ENCODE results near the gene WDR19. TPM values are rescaled to one million over a fixed set of nuclear protein-coding genes. Genes with fewer than 3 reads are reported as not detected.
"Not testable (repeated sequence)": the region's sequence is repeated elsewhere in the genome, so short reads cannot be mapped to it uniquely, and the experiment has no call there.

The WDR19 gene
- polyA plus RNA-seq, 1 experiment, result 21.4 TPM

- Histone ChIP-seq H3K27me3 (ENCODE audit: control insufficient read depth, insufficient read depth, low read length) (no peaks in the 10 kb centered on the region), H3K4me3 (ENCODE audit: low read depth, low read length) (no peak overlapping the region), H3K36me3 (ENCODE audit: control insufficient read depth, insufficient read depth, low read length) (peaks cover 11% of the 10 kb centered on the region)
- TF ChIP-seq, protein P1, sequence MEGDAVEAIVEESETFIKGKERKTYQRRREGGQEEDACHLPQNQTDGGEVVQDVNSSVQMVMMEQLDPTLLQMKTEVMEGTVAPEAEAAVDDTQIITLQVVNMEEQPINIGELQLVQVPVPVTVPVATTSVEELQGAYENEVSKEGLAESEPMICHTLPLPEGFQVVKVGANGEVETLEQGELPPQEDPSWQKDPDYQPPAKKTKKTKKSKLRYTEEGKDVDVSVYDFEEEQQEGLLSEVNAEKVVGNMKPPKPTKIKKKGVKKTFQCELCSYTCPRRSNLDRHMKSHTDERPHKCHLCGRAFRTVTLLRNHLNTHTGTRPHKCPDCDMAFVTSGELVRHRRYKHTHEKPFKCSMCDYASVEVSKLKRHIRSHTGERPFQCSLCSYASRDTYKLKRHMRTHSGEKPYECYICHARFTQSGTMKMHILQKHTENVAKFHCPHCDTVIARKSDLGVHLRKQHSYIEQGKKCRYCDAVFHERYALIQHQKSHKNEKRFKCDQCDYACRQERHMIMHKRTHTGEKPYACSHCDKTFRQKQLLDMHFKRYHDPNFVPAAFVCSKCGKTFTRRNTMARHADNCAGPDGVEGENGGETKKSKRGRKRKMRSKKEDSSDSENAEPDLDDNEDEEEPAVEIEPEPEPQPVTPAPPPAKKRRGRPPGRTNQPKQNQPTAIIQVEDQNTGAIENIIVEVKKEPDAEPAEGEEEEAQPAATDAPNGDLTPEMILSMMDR (IDR thresholded peaks at IDR 0.05; ENCODE audit: insufficient read depth, low read depth, low read length), result no peak
- ChIA-PET CTCF (no interaction called here), POLR2A (no interaction called here)
- no peak for DNase-seq (ENCODE audit: low read depth)
These were observed 92.2 kb downstream of the WDR19 start for GRCh38 chr4:39274503-39274902.

GRCh38 chr4:39277661-39278060, 95.3 kb downstream of the WDR19 start:
- DNase-seq (ENCODE audit: low read depth); CTCF ChIA-PET; H3K4me3 ChIP-seq (ENCODE audit: low read depth, low read length); POLR2A ChIA-PET; H3K36me3 ChIP-seq (ENCODE audit: control insufficient read depth, insufficient read depth, low read length); H3K27me3 ChIP-seq (ENCODE audit: control insufficient read depth, insufficient read depth, low read length): not testable (repeated sequence)

DNA sequence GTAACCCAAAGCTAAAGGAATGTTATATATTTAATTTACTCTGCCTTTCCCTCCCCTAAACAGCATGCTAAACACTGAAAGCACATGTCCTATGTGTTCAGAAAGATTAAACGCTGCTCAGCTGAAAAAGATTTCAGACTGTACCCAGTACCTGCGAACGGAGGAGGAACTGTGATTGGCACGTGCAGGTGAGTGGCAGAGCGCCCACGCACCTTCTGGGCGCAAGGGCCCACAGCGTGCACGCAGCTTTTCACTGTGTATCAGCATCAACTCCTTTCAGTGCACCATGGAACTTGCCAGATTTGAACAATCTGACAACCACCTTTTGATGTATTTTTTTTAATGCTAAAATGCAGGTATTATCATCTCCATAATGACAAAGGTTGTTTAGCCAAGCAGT, 96.1 kb downstream of the WDR19 start:
- Histone ChIP-seq H3K27me3 (ENCODE audit: control insufficient read depth, insufficient read depth, low read length) (no peaks in the 10 kb centered on the region), H3K36me3 (ENCODE audit: control insufficient read depth, insufficient read depth, low read length) (peaks cover 4% of the 10 kb centered on the region), H3K4me3 (ENCODE audit: low read depth, low read length) (no peak overlapping the region)
- TF ChIP-seq, protein P1 (IDR thresholded peaks at IDR 0.05; ENCODE audit: insufficient read depth, low read depth, low read length), result no peak
- ChIA-PET CTCF (no interaction called here), POLR2A (no interaction called here)
- DNase-seq (ENCODE audit: low read depth), result no peak

GRCh38 chr4:39279416-39279815, 97.1 kb downstream of the WDR19 start:
- H3K4me3 ChIP-seq (ENCODE audit: low read depth, low read length), result no peak overlapping the region
- H3K36me3 ChIP-seq (ENCODE audit: control insufficient read depth, insufficient read depth, low read length), result peaks cover 4% of the 10 kb centered on the region
- ChIA-PET POLR2A (no interaction called here), CTCF (no interaction called here)
- TF ChIP-seq, protein P1 (IDR thresholded peaks at IDR 0.05; ENCODE audit: insufficient read depth, low read depth, low read length), result no peak
- DNase-seq (ENCODE audit: low read depth), result no peak
- H3K27me3 ChIP-seq (ENCODE audit: control insufficient read depth, insufficient read depth, low read length), result no peaks in the 10 kb centered on the region

GRCh38 chr4:39280770-39281169, 98.4 kb downstream of the WDR19 start:
- DNase-seq (ENCODE audit: low read depth), result no peak
- no peaks in the 10 kb centered on the region for H3K27me3 ChIP-seq (ENCODE audit: control insufficient read depth, insufficient read depth, low read length)
- no peak overlapping the region for H3K4me3 ChIP-seq (ENCODE audit: low read depth, low read length)
- POLR2A ChIA-PET, result no interaction called here
- peaks cover 3% of the 10 kb centered on the region for H3K36me3 ChIP-seq (ENCODE audit: control insufficient read depth, insufficient read depth, low read length)
- CTCF ChIA-PET, result no interaction called here
- TF ChIP-seq, protein P1 (IDR thresholded peaks at IDR 0.05; ENCODE audit: insufficient read depth, low read depth, low read length), result no peak

- Histone ChIP-seq H3K27me3 (ENCODE audit: control insufficient read depth, insufficient read depth, low read length) (no peaks in the 10 kb centered on the region), H3K36me3 (ENCODE audit: control insufficient read depth, insufficient read depth, low read length) (peaks cover 7% of the 10 kb centered on the region), H3K4me3 (ENCODE audit: low read depth, low read length) (no peak overlapping the region)
- no peak for DNase-seq (ENCODE audit: low read depth)
- CTCF ChIA-PET, result interaction anchor here (1.3 kb wide), 1 partner anchor 18 kb away, joined by 4 read pairs; no protein-coding TSS in a partner anchor
- TF ChIP-seq, protein P1 (IDR thresholded peaks at IDR 0.05; ENCODE audit: insufficient read depth, low read depth, low read length), result no peak
- POLR2A ChIA-PET, result no interaction called here
These were observed 102.9 kb downstream of the WDR19 start for GRCh38 chr4:39285111-39285795.
